ENCODE results near the gene EXPH5.

GRCh38 chr11:108606070-108606469, 12.5 kb upstream of the EXPH5 start:
- TF ChIP-seq CTCF (IDR thresholded peaks at IDR 0.05; ENCODE audit: low read depth, low read length, poor library complexity, severe bottlenecking) (no peak), EZH2phosphoT487 (IDR thresholded peaks at IDR 0.05; ENCODE audit: borderline replicate concordance, low read length) (no peak)
